ENCODE data around the gene CPD. TPM values are rescaled to one million over a fixed set of nuclear protein-coding genes. Genes with fewer than 3 reads are reported as not detected.

The CPD gene
- total and polyA plus RNA-seq, 2 of the 13 experiments (the other 11 are each of a cell fraction or from before 2014, with no cell fraction given): 46.1 to 72.3 TPM

- peak; percentile 88 for TF ChIP-seq NFYC (CRISPR knock-in tag; IDR thresholded peaks at IDR 0.05)
- TF ChIP-seq MAF1 (CRISPR knock-in tag; IDR thresholded peaks at IDR 0.05; ENCODE audit: borderline replicate concordance): no peak; the same call in 1 of the 2 replicates
- no peak for TF ChIP-seq ZNF629 (CRISPR knock-in tag; conservative IDR thresholded peaks at IDR 0.05)
- TF ChIP-seq POLR2A (IDR thresholded peaks at IDR 0.05; ENCODE audit: insufficient read depth in 1 of 2, low read depth in 2 of 2, low read length in 2 of 2): peak; percentile 81 to 84
- no peak for TF ChIP-seq THYN1 (CRISPR knock-in tag; IDR thresholded peaks at IDR 0.05; ENCODE audit: borderline replicate concordance, low read depth)
- TF ChIP-seq ZNF160 (CRISPR knock-in tag; IDR thresholded peaks at IDR 0.05): no peak
- no peak; the same call in 1 of the 2 replicates for TF ChIP-seq AHR (CRISPR knock-in tag; IDR thresholded peaks at IDR 0.05)
- TF ChIP-seq ZNF382 (CRISPR knock-in tag; IDR thresholded peaks at IDR 0.05; ENCODE audit: borderline replicate concordance): no peak
- TF ChIP-seq ARHGAP35 (CRISPR knock-in tag; IDR thresholded peaks at IDR 0.05; ENCODE audit: borderline replicate concordance): no peak
- TF ChIP-seq ZNF772 (CRISPR knock-in tag; IDR thresholded peaks at IDR 0.05): no peak
- 0 out of 2 replicates have a peak, but pooled peaks have one; percentile 2 for TF ChIP-seq GMEB1 (CRISPR knock-in tag; IDR thresholded peaks at IDR 0.05; ENCODE audit: borderline replicate concordance)
- no peak for TF ChIP-seq PBX2 (CRISPR knock-in tag; IDR thresholded peaks at IDR 0.05)
- peak; percentile 86 for TF ChIP-seq POLR2AphosphoS5 (IDR thresholded peaks at IDR 0.05; ENCODE audit: low read depth, low read length)
- TF ChIP-seq ZFP82 (CRISPR knock-in tag; IDR thresholded peaks at IDR 0.05; ENCODE audit: borderline replicate concordance): no peak; the same call in 1 of the 2 replicates
- TF ChIP-seq CCAR2 (optimal IDR thresholded peaks at IDR 0.05; ENCODE audit: low read depth, low read length): no peak
- no peak for TF ChIP-seq ZSCAN29 (CRISPR knock-in tag; conservative IDR thresholded peaks at IDR 0.05)
- TF ChIP-seq ATF2 (CRISPR knock-in tag; IDR thresholded peaks at IDR 0.05): peak; percentile 51; the same call in 1 of the 2 replicates
- 0 out of 2 replicates have a peak, but pooled peaks have one; percentile 48 for TF ChIP-seq SMAD3 (CRISPR knock-in tag; IDR thresholded peaks at IDR 0.05)
- TF ChIP-seq BRF2 (CRISPR knock-in tag; IDR thresholded peaks at IDR 0.05): no peak
- TF ChIP-seq THRA (CRISPR knock-in tag; IDR thresholded peaks at IDR 0.05; ENCODE audit: borderline replicate concordance): no peak
- TF ChIP-seq ZNF691 (CRISPR knock-in tag; IDR thresholded peaks at IDR 0.05; ENCODE audit: borderline replicate concordance, low read depth): no peak
- no peak for TF ChIP-seq ZNF577 (CRISPR knock-in tag; IDR thresholded peaks at IDR 0.05; ENCODE audit: borderline replicate concordance, low read depth)
Measured at GRCh38 chr17:30378825-30379302, at the start of gene CPD (continued).
